ENCODE results near the gene FCHSD2. TPM values are rescaled to one million over a fixed set of nuclear protein-coding genes. Genes with fewer than 3 reads are reported as not detected.

The FCHSD2 gene
- total RNA-seq, 6 donors from 2014 or later, result 22.5 to 55.6 (median 42.7) TPM

GRCh38 chr11:72838691-72839305 lies 303.3 kb downstream of the FCHSD2 start:
- H3K36me3 ChIP-seq, result peaks cover 5 to 62% (median 43%) of the 10 kb centered on the region in 4 donors
- TF ChIP-seq POLR2A (IDR thresholded peaks at IDR 0.05), result no peak
- TF ChIP-seq EP300 (IDR thresholded peaks at IDR 0.05), result no peak
- no peak for TF ChIP-seq CTCF (IDR thresholded peaks at IDR 0.05)
- no peak for TF ChIP-seq POLR2AphosphoS5 (IDR thresholded peaks at IDR 0.05)
- DNase-seq, result no peak
- H3K27ac ChIP-seq, result peak overlapping the region in 1 of 4 donors; percentile 84
- H3K4me3 ChIP-seq, result no peak overlapping the region
- ATAC-seq (ENCODE audit: low FRiP score in 2 of 2), result no peak
- 64 to 73% methylated on average over 4 of the region's 4 CpGs for WGBS, 2 donors
- no peaks in the 10 kb centered on the region for H3K27me3 ChIP-seq
- H3K4me1 ChIP-seq, result peaks cover 21 to 34% (median 27%) of the 10 kb centered on the region in 4 donors
- no peaks in the 10 kb centered on the region for H3K9me3 ChIP-seq

GRCh38 chr11:72836111-72836510 lies 306.0 kb downstream of the FCHSD2 start:
- 37 to 57% methylated on average over 4 of the region's 4 CpGs for WGBS, 2 donors
- no peaks in the 10 kb centered on the region for H3K9me3 ChIP-seq
- peaks cover 0 to 37% (median 26%) of the 10 kb centered on the region in 4 donors for H3K36me3 ChIP-seq
- peak overlapping the region; percentile 73 to 84 (median 83) for H3K27ac ChIP-seq
- no peaks in the 10 kb centered on the region for H3K27me3 ChIP-seq
- ATAC-seq (ENCODE audit: low FRiP score in 2 of 2), result no peak
- no peak overlapping the region for H3K4me3 ChIP-seq
- TF ChIP-seq POLR2AphosphoS5 (IDR thresholded peaks at IDR 0.05) (peak; percentile 59 to 71), EP300 (IDR thresholded peaks at IDR 0.05) (peak in 2 of 4 donors; percentile 37 to 46), CTCF (IDR thresholded peaks at IDR 0.05) (no peak)
- peaks cover 37 to 53% (median 45%) of the 10 kb centered on the region in 4 donors for H3K4me1 ChIP-seq
- no peak for DNase-seq

- no peak overlapping the region for H3K4me3 ChIP-seq
- H3K27me3 ChIP-seq, result no peaks in the 10 kb centered on the region
- H3K27ac ChIP-seq, result peak overlapping the region; percentile 73 to 84 (median 83)
- 47 to 69% methylated on average over 5 of the region's 5 CpGs for WGBS, 2 donors
- peak in 1 of 2 donors; percentile 16 for ATAC-seq (ENCODE audit: low FRiP score in 2 of 2)
- H3K9me3 ChIP-seq, result no peaks in the 10 kb centered on the region
- DNase-seq, result no peak
- H3K36me3 ChIP-seq, result peaks cover 0 to 31% (median 17%) of the 10 kb centered on the region in 4 donors
- H3K4me1 ChIP-seq, result peaks cover 37 to 53% (median 46%) of the 10 kb centered on the region in 4 donors
- no peak for TF ChIP-seq POLR2A (IDR thresholded peaks at IDR 0.05)
- no peak for TF ChIP-seq CTCF (IDR thresholded peaks at IDR 0.05)
- TF ChIP-seq POLR2AphosphoS5 (IDR thresholded peaks at IDR 0.05), result peak; percentile 28 to 36
These were observed 307.2 kb downstream of the FCHSD2 start for GRCh38 chr11:72834905-72835304.

- no peak for TF ChIP-seq POLR2AphosphoS5 (IDR thresholded peaks at IDR 0.05)
- TF ChIP-seq CTCF (IDR thresholded peaks at IDR 0.05), result no peak
- TF ChIP-seq POLR2A (IDR thresholded peaks at IDR 0.05), result no peak
- TF ChIP-seq EP300 (IDR thresholded peaks at IDR 0.05), result no peak
- H3K4me1 ChIP-seq, result peaks cover 37 to 53% (median 46%) of the 10 kb centered on the region in 4 donors
- H3K27ac ChIP-seq, result peak overlapping the region; percentile 73 to 84 (median 83)
- H3K36me3 ChIP-seq, result peaks cover 0 to 33% (median 14%) of the 10 kb centered on the region in 4 donors
- H3K4me3 ChIP-seq, result no peak overlapping the region
- WGBS, 2 donors, result 65 to 68% methylated on average over 8 of the region's 8 CpGs
- ATAC-seq (ENCODE audit: low FRiP score in 2 of 2) (peak in 1 of 2 donors; percentile 55), DNase-seq (no peak)
- no peaks in the 10 kb centered on the region for H3K27me3 ChIP-seq
- no peaks in the 10 kb centered on the region for H3K9me3 ChIP-seq
These were observed 308.2 kb downstream of the FCHSD2 start for GRCh38 chr11:72833811-72834493.

Measured in upper lobe of left lung (tissue), 6 donors.